Liver (tissue), 9 donors: ENCODE data around the gene B4GALT2. TPM values are rescaled to one million over a fixed set of nuclear protein-coding genes. Genes with fewer than 3 reads are reported as not detected.

Source experiments
- DNase-seq: peaks from one replicate; pipeline ENCODE4 v3.0.0-alpha.2; 2017; ENCODE audit warnings: low spot score
- H3K27ac ChIP-seq, 2 donors: one replicate each; pipeline ENCODE4 v1.7.0; 2013; ENCODE audit warnings: inconsistent platforms in 2 of 2, low read length in 2 of 2, control low read depth in 1 of 2, low read depth in 1 of 2, mild to moderate bottlenecking in 1 of 2
- H3K27me3 ChIP-seq, 4 donors: one replicate each; pipeline versions ENCODE4 v1.6.1 to v1.7.0; 2013; ENCODE audit warnings: low read length in 3 of 4, inconsistent platforms in 1 of 4, mild to moderate bottlenecking in 1 of 4, moderate library complexity in 1 of 4; ENCODE audit not compliant: control insufficient read depth in 4 of 4, insufficient read depth in 4 of 4
- H3K36me3 ChIP-seq, 4 donors: one replicate each; pipeline versions ENCODE4 v1.6.1 to v1.7.0; 2013; ENCODE audit warnings: low read length in 3 of 4, mild to moderate bottlenecking in 3 of 4, low read depth in 1 of 4, moderate library complexity in 1 of 4; ENCODE audit not compliant: control insufficient read depth in 4 of 4, insufficient read depth in 3 of 4
- H3K4me1 ChIP-seq, 4 donors: one replicate each; pipeline versions ENCODE4 v1.6.1 to v1.7.0; 2013; ENCODE audit warnings: low read length in 3 of 4, mild to moderate bottlenecking in 3 of 4, moderate library complexity in 1 of 4; ENCODE audit not compliant: control insufficient read depth in 4 of 4, insufficient read depth in 4 of 4
- H3K4me3 ChIP-seq, 3 donors: one replicate each; pipeline versions ENCODE4 v1.6.1 to v1.7.0; 2013; ENCODE audit warnings: low read length in 3 of 3, control low read depth in 1 of 3, low read depth in 1 of 3, mild to moderate bottlenecking in 1 of 3
- H3K9ac ChIP-seq, 2 donors: one replicate each; pipeline ENCODE4 v1.7.0; 2013; ENCODE audit warnings: low read length in 2 of 2, mild to moderate bottlenecking in 2 of 2, moderate library complexity in 2 of 2, control low read depth in 1 of 2, low read depth in 1 of 2
- H3K9me3 ChIP-seq, 4 donors: one replicate each; pipeline versions ENCODE4 v1.6.1 to v1.7.0; 2013; ENCODE audit warnings: low read length in 3 of 4; ENCODE audit not compliant: control insufficient read depth in 4 of 4
- CTCF ChIP-seq: fragments of 150-350 bp; IDR thresholded peaks from 2 replicates; pipeline ENCODE4 v1.5.1; 2017; ENCODE audit warnings: improper control_type of control experiment, low read depth, low read length; ENCODE audit not compliant: missing input control
- FOXA2 ChIP-seq: IDR thresholded peaks from 2 replicates; pipeline ENCODE4 v1.6.1; 2016; ENCODE audit warnings: antibody characterized with exemption
- GABPA ChIP-seq, 2 donors: IDR thresholded peaks in 1 of 2; conservative IDR thresholded peaks in 1 of 2; 2 replicates each; pipeline ENCODE4 v1.6.1; 2016; ENCODE audit warnings: antibody characterized with exemption in 2 of 2, mild to moderate bottlenecking in 1 of 2, moderate library complexity in 1 of 2
- HNF4A ChIP-seq, 2 donors: conservative IDR thresholded peaks; 2 replicates each; pipeline ENCODE4 v1.6.1; 2016; ENCODE audit warnings: antibody characterized with exemption in 2 of 2, mild to moderate bottlenecking in 2 of 2
- HNF4G ChIP-seq: IDR thresholded peaks from 2 replicates; pipeline ENCODE4 v1.6.1; 2016; ENCODE audit warnings: antibody characterized with exemption
- JUND ChIP-seq, 2 donors: IDR thresholded peaks; 2 replicates each; pipeline ENCODE4 v1.6.1; 2016; ENCODE audit warnings: antibody characterized with exemption in 2 of 2
- NR2F2 ChIP-seq: IDR thresholded peaks from 2 replicates; pipeline ENCODE4 v1.6.1; 2016; ENCODE audit warnings: antibody characterized with exemption
- RAD21 ChIP-seq, 2 donors: IDR thresholded peaks; 2 replicates each; pipeline ENCODE4 v1.6.1; 2016; ENCODE audit warnings: antibody characterized with exemption in 2 of 2, mild to moderate bottlenecking in 2 of 2
- REST ChIP-seq: IDR thresholded peaks from 2 replicates; pipeline ENCODE4 v1.6.1; 2016; ENCODE audit warnings: antibody characterized with exemption, mild to moderate bottlenecking
- RXRA ChIP-seq, 2 donors: IDR thresholded peaks; 2 replicates each; pipeline ENCODE4 v1.6.1; 2017 to 2018; ENCODE audit warnings: antibody characterized with exemption in 2 of 2, mild to moderate bottlenecking in 1 of 2
- SP1 ChIP-seq: IDR thresholded peaks from 2 replicates; pipeline ENCODE4 v1.6.1; 2018; ENCODE audit warnings: antibody characterized with exemption, mild to moderate bottlenecking
- TAF1 ChIP-seq: conservative IDR thresholded peaks from 2 replicates; pipeline ENCODE4 v1.6.1; 2016; ENCODE audit warnings: antibody characterized with exemption, mild to moderate bottlenecking
- YY1 ChIP-seq: IDR thresholded peaks from 2 replicates; pipeline ENCODE4 v1.6.1; 2016; ENCODE audit warnings: antibody characterized with exemption, mild to moderate bottlenecking
- ZBTB33 ChIP-seq: IDR thresholded peaks from 2 replicates; pipeline ENCODE4 v1.6.1; 2016; ENCODE audit warnings: antibody characterized with exemption
- WGBS: extraction: QIAGEN DNeasy Blood & Tissue Kit; methylation state at CpG from one replicate; pipeline ENCODE4 v1.1.7; 2013; 5-methylcytosine and 5-hydroxymethylcytosine counted together
- polyA plus RNA-seq, 2 donors: library from polyadenylated mRNA; stranded (reverse) in 1 of 2; unstranded in 1 of 2; fragments of 200-250 nt in 1 of 2; fragments of >200 nt in 1 of 2; fragmentation: Nextera tagmentation in 1 of 2; extraction: Ambion mirVana in 1 of 2; gene quantifications; one replicate each; pipeline versions ENCODE4 v1.2.1 to v1.2.3, GENCODE V29; 2013 to 2015
- total RNA-seq, 2 donors: library from RNA; depleted of rRNA; stranded (reverse); fragments of >200 nt; gene quantifications; one replicate each; pipeline ENCODE4 v1.2.3, GENCODE V29; 2014
- TF ChIP-seq, protein P1 (sequence below): IDR thresholded peaks from 2 replicates; pipeline ENCODE4 v1.6.1; 2016; ENCODE audit warnings: antibody characterized with exemption
- TF ChIP-seq, protein P2 (sequence below): IDR thresholded peaks from 2 replicates; pipeline ENCODE4 v1.6.1; 2016; ENCODE audit warnings: antibody characterized with exemption
- donor health status: healthy.
- donor health status: healthy.
- donor health status: healthy.
- donor health status: healthy.
- donor health status: healthy.

Gene B4GALT2
- total and polyA plus RNA-seq, 4 donors: 2.9 to 31.5 (median 16.1) TPM

DNA sequence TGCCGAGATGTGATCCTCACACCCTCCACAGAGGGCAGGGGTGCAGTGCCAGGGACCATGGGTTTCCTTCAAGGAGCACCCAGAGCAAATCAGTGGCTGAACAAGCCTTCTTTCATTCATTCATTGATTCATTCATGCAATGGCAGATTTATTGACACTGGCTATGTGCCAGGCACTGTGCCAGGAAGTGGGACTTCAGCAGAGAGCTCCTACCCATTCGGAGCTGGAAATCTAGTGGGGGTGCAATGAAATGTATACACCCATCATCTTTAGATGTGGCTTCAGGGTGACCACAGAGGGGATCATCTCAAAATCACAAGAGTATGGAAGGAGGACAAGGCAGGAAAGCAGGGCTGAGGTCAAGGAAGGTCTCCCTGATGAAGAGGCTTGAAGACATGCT lies 33.4 kb downstream of the B4GALT2 start:
- Histone ChIP-seq H3K9me3 (no peaks in the 10 kb centered on the region), H3K27me3 (no peaks in the 10 kb centered on the region), H3K4me3 (no peak overlapping the region), H3K4me1 (no peaks in the 10 kb centered on the region), H3K36me3 (no peaks in the 10 kb centered on the region), H3K27ac (no peak overlapping the region), H3K9ac (no peak overlapping the region)
- 73% methylated on average over 2 of the region's 2 CpGs for WGBS
- no peak for TF ChIP-seq CTCF
- no peak for TF ChIP-seq FOXA2
- no peak for TF ChIP-seq ZBTB33
- TF ChIP-seq REST: no peak
- TF ChIP-seq, protein P1, sequence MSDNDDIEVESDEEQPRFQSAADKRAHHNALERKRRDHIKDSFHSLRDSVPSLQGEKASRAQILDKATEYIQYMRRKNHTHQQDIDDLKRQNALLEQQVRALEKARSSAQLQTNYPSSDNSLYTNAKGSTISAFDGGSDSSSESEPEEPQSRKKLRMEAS: no peak
- TF ChIP-seq RAD21 (IDR thresholded peaks at IDR 0.05): no peak
- no peak for TF ChIP-seq SP1
- no peak for TF ChIP-seq NR2F2
- no peak for TF ChIP-seq TAF1
- TF ChIP-seq RXRA (IDR thresholded peaks at IDR 0.05): no peak
- no peak for TF ChIP-seq GABPA (IDR thresholded peaks at IDR 0.05 in 1 of 2, conservative IDR thresholded peaks at IDR 0.05 in 1 of 2)
- TF ChIP-seq, protein P2, sequence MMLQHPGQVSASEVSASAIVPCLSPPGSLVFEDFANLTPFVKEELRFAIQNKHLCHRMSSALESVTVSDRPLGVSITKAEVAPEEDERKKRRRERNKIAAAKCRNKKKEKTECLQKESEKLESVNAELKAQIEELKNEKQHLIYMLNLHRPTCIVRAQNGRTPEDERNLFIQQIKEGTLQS: no peak
- DNase-seq: no peak

DNA sequence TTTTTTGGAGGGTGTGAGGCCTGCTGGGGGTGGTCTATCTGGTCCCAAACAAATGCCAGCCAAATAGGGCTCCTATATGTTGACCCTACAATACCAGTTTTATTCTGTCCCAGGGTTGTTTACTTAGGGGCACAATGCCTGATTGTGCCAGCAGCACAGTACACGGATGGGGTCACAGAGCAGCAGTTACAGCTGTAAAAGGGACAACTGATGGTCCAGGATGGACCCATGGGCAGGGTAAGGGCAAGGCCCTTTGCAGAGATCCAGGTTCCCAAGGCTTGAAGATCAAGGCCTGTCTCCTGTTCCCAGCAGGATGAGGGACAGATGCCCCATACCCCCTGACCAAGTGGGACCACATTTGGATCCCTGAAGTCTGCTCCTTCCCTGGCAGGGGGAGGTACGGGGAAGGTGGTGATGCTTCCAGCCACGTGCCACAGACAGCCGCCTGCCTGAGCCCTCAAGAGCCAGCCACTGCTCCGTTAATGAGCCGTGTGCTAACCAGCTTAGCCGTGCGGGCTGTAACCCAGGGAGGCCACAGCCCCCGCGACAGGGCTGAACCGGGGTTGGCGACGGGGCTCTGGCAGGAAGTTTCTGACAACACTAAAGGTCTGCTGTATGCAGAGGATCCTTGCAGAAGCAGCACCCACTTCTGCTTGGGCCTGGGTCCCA lies 34.1 kb downstream of the B4GALT2 start:
- no peaks in the 10 kb centered on the region for H3K4me1 ChIP-seq
- no peak overlapping the region for H3K4me3 ChIP-seq
- no peaks in the 10 kb centered on the region for H3K27me3 ChIP-seq
- TF ChIP-seq NR2F2 (no peak), HNF4G (no peak), YY1 (no peak), SP1 (no peak), RAD21 (IDR thresholded peaks at IDR 0.05) (no peak), ZBTB33 (no peak), CTCF (no peak), JUND (IDR thresholded peaks at IDR 0.05) (no peak), RXRA (IDR thresholded peaks at IDR 0.05) (no peak), GABPA (IDR thresholded peaks at IDR 0.05 in 1 of 2, conservative IDR thresholded peaks at IDR 0.05 in 1 of 2) (no peak), HNF4A (conservative IDR thresholded peaks at IDR 0.05) (no peak)
- TF ChIP-seq, protein P1: no peak
- no peak overlapping the region for H3K9ac ChIP-seq
- 75% methylated on average over 13 of the region's 13 CpGs for WGBS
- no peaks in the 10 kb centered on the region for H3K9me3 ChIP-seq
- H3K36me3 ChIP-seq: no peaks in the 10 kb centered on the region
- H3K27ac ChIP-seq: no peak overlapping the region
- DNase-seq: no peak
